Neural progenitor cell (in vitro differentiated cells): ENCODE data around the gene CORO6. TPM values are rescaled to one million over a fixed set of nuclear protein-coding genes. Genes with fewer than 3 reads are reported as not detected.

ENCODE experiments used
- DNase-seq: peaks from one replicate; pipeline ENCODE4 v3.0.0-alpha.2; 2016; ENCODE audit warnings: low spot score
- H2AFZ ChIP-seq: fragments of 200-600 bp; sonication (generic); replicated peaks from 2 replicates; pipeline ENCODE4 v1.6.1; 2016; ENCODE audit warnings: antibody characterized with exemption
- H3F3A ChIP-seq: fragments of 200-600 bp; sonication (generic); 2 replicates; pipeline ENCODE4 v1.6.1; 2016; ENCODE audit warnings: antibody characterized with exemption, low read depth
- H3K27ac ChIP-seq: fragments of 200-600 bp; sonication (generic); 2 replicates; pipeline ENCODE4 v1.5.1; 2016; ENCODE audit warnings: mild to moderate bottlenecking
- H3K27me3 ChIP-seq: fragments of 200-600 bp; sonication (generic); 2 replicates; pipeline ENCODE4 v1.6.1; 2016; ENCODE audit warnings: mild to moderate bottlenecking, moderate library complexity
- H3K36me3 ChIP-seq: fragments of 200-600 bp; sonication (generic); 2 replicates; pipeline ENCODE4 v1.5.1; 2016
- H3K4me1 ChIP-seq: fragments of 200-600 bp; sonication (generic); 2 replicates; pipeline ENCODE4 v1.6.1; 2016; ENCODE audit warnings: mixed run types
- H3K4me2 ChIP-seq: fragments of 200-600 bp; sonication (generic); 2 replicates; pipeline ENCODE4 v1.6.1; 2016
- H3K4me3 ChIP-seq: fragments of 200-600 bp; sonication (generic); 2 replicates; pipeline ENCODE4 v1.5.1; 2016
- H3K79me2 ChIP-seq: fragments of 200-600 bp; sonication (generic); 2 replicates; pipeline ENCODE4 v1.6.1; 2016; ENCODE audit warnings: low read depth
- H3K9ac ChIP-seq: fragments of 200-600 bp; sonication (generic); 2 replicates; pipeline ENCODE4 v1.6.1; 2016
- H3K9me3 ChIP-seq: fragments of 200-600 bp; sonication (generic); 2 replicates; pipeline ENCODE4 v1.5.1; 2016; ENCODE audit warnings: low read depth
- H4K20me1 ChIP-seq: fragments of 200-600 bp; sonication (generic); 2 replicates; pipeline ENCODE4 v1.6.1; 2016; ENCODE audit warnings: low read depth
- H3K27ac Mint-ChIP-seq: 3 replicates; pipeline ENCODE4 v1.8.0; 2021; ENCODE audit warnings: mixed read lengths
- H3K27me3 Mint-ChIP-seq: 2 replicates; pipeline ENCODE4 v1.8.0; 2022; ENCODE audit warnings: low read depth, mild to moderate bottlenecking, inconsistent platforms, moderate library complexity, mixed read lengths; ENCODE audit not compliant: insufficient read depth
- H3K36me3 Mint-ChIP-seq: 3 replicates; pipeline ENCODE4 v1.8.0; 2021; ENCODE audit warnings: mixed read lengths
- H3K4me1 Mint-ChIP-seq: 3 replicates; pipeline ENCODE4 v1.8.0; 2021; ENCODE audit warnings: mixed read lengths
- H3K4me3 Mint-ChIP-seq: 3 replicates; pipeline ENCODE4 v1.8.0; 2021; ENCODE audit warnings: mild to moderate bottlenecking, moderate library complexity, mixed read lengths
- H3K9me3 Mint-ChIP-seq: 3 replicates; pipeline ENCODE4 v1.8.0; 2020; ENCODE audit warnings: mixed read lengths
- EZH2 ChIP-seq: fragments of 200-600 bp; sonication (generic); IDR thresholded peaks from 2 replicates; pipeline ENCODE4 v1.6.1; 2017; ENCODE audit warnings: antibody characterized with exemption, mild to moderate bottlenecking, moderate library complexity
- EZH2phosphoT487 ChIP-seq: fragments of 200-600 bp; sonication (generic); IDR thresholded peaks from 2 replicates; pipeline ENCODE4 v1.6.1; 2017; ENCODE audit warnings: antibody characterized with exemption
- total RNA-seq: library from RNA; depleted of rRNA; stranded (reverse); fragments of >200 nt; gene quantifications from 2 replicates; pipeline ENCODE4 v1.2.3, GENCODE V29; 2015; ENCODE audit warnings: low replicate concordance
- TF ChIP-seq, protein P1 (sequence below): fragments of 200-600 bp; sonication (generic); IDR thresholded peaks from 2 replicates; pipeline ENCODE4 v1.5.1; 2017; ENCODE audit warnings: antibody characterized with exemption, mild to moderate bottlenecking

CORO6 gene
- total RNA-seq, 1 donor from 2014 or later: 3.9 TPM

DNA sequence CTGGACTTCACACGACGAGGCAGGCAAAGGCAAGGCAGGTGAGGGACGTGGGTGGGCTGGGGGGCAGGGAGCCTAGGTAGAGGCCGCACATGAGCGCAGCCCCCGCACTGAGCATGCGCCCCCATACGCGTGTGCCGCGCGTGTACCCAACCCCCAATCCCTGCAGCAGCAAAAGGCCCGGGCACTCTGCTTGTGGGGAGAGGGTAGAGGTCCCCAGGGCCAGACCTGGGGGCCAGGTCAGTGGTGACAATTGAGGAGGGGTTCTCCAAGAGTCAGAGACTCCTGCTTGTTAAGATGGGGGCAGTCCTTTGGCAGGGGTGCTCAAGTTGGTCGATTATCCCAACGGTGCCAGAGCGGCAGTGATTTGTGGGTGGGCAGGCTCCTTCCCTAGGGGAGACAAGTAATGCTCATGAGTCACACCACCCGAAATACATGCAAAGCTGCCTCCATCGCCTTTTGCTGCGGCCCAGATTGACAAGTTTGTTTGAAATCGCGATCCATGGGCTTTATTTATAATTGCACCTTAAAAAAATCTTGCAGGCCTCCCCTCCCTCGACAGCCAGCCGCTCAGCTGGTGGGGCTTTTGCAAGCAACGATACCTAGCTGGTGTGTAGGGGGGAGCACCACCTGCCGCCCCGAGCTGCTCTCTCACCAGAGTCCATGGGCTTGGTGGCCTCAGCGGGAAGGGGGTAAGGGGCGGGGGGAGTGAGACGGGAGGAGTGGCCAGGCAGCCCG is 32.1 kb downstream of the CORO6 start:
- Histone ChIP-seq H3K27me3 (no peaks in the 10 kb centered on the region), H2AFZ (peak overlapping the region; percentile 95), H4K20me1 (peaks cover 53% of the 10 kb centered on the region), H3K4me1 (peaks cover 57% of the 10 kb centered on the region), H3F3A (peaks cover 36% of the 10 kb centered on the region), H3K9me3 (no peaks in the 10 kb centered on the region), H3K4me2 (peak overlapping the region; percentile 77), H3K79me2 (peaks cover 44% of the 10 kb centered on the region), H3K9ac (no peak overlapping the region), H3K36me3 (no peaks in the 10 kb centered on the region), H3K27ac (no peak overlapping the region), H3K4me3 (peak overlapping the region; percentile 57)
- Mint-ChIP-seq H3K9me3 (no peaks in the 10 kb centered on the region), H3K4me3 (peak overlapping the region; percentile 93), H3K36me3 (no peaks in the 10 kb centered on the region), H3K4me1 (peaks cover 49% of the 10 kb centered on the region), H3K27me3 (peaks cover 9% of the 10 kb centered on the region), H3K27ac (no peak overlapping the region)
- no peak for DNase-seq
- TF ChIP-seq, protein P1, sequence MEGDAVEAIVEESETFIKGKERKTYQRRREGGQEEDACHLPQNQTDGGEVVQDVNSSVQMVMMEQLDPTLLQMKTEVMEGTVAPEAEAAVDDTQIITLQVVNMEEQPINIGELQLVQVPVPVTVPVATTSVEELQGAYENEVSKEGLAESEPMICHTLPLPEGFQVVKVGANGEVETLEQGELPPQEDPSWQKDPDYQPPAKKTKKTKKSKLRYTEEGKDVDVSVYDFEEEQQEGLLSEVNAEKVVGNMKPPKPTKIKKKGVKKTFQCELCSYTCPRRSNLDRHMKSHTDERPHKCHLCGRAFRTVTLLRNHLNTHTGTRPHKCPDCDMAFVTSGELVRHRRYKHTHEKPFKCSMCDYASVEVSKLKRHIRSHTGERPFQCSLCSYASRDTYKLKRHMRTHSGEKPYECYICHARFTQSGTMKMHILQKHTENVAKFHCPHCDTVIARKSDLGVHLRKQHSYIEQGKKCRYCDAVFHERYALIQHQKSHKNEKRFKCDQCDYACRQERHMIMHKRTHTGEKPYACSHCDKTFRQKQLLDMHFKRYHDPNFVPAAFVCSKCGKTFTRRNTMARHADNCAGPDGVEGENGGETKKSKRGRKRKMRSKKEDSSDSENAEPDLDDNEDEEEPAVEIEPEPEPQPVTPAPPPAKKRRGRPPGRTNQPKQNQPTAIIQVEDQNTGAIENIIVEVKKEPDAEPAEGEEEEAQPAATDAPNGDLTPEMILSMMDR: no peak
- TF ChIP-seq EZH2phosphoT487 (no peak), EZH2 (no peak)

DNA sequence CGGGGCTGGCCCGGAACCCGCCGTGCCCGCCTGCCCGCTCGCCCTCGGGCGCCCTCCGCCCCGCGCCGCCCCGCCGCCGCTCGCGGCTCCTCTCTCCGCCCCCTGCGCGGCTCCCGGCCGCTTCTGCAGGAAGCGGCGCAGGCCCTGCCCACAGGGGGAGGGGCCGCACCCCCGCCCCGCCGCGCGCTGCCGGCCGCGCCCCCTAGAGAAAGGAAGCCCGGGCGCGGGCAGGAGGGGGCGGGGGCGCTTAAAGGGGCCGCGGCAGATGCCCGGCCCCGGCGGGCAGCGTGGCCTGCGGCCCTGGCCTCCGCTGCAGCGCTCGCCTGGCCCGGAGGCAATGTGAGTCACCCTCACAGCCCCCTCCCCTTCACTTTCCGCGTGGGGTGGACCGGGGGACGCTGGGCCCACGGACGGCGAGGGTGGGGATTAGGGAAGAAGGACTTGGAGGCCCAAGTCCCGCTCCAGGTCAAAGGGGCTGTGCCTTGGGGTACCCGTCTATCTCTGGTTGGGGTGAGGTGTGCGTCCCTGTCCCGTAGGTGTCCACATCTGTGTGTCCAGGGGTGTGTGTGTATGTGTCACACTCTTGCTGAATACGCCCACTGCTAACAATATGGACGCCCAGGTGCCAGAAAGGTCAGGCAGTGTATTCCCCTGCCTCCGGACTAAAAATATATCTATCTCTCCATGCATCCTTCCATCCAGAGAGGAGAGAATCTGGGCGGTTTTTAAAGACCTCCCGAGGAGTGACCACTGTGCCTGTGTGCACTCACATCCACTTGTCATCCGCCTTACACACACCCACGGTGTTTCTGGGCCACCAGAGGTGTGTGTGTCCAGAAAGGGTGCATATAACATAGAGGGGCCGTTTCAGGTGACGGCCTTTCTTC is 32.9 kb downstream of the CORO6 start, which contains the start of gene GIT1:
GIT1 (minus strand) TSS at position 125 of the 887 bp plus-strand sequence. CDS start 270 bp downstream, outside the sequence.
- Histone ChIP-seq H3K4me3 (peak within 1 kb of the TSS; percentile 84), H4K20me1 (peaks cover 53% of the 10 kb centered on the region), H3K9ac (peak within 1 kb of the TSS; percentile 37), H3K9me3 (no peaks in the 10 kb centered on the region), H3K27ac (no peak within 1 kb of the TSS), H3K4me1 (peaks cover 56% of the 10 kb centered on the region), H3F3A (peaks cover 31% of the 10 kb centered on the region), H2AFZ (no peak within 1 kb of the TSS), H3K27me3 (no peaks in the 10 kb centered on the region), H3K36me3 (no peaks in the 10 kb centered on the region), H3K79me2 (peaks cover 49% of the 10 kb centered on the region), H3K4me2 (peak within 1 kb of the TSS; percentile 90)
- DNase-seq: peak; percentile 97
- H3K27me3 Mint-ChIP-seq: peaks cover 9% of the 10 kb centered on the region
- TF ChIP-seq EZH2phosphoT487 (no peak), EZH2 (no peak)
- TF ChIP-seq, protein P1: no peak
- H3K27ac Mint-ChIP-seq: peak within 1 kb of the TSS; percentile 96
- H3K4me3 Mint-ChIP-seq: peak within 1 kb of the TSS; percentile 94
- H3K36me3 Mint-ChIP-seq: no peaks in the 10 kb centered on the region
- H3K9me3 Mint-ChIP-seq: no peaks in the 10 kb centered on the region
- peaks cover 44% of the 10 kb centered on the region for H3K4me1 Mint-ChIP-seq

DNA sequence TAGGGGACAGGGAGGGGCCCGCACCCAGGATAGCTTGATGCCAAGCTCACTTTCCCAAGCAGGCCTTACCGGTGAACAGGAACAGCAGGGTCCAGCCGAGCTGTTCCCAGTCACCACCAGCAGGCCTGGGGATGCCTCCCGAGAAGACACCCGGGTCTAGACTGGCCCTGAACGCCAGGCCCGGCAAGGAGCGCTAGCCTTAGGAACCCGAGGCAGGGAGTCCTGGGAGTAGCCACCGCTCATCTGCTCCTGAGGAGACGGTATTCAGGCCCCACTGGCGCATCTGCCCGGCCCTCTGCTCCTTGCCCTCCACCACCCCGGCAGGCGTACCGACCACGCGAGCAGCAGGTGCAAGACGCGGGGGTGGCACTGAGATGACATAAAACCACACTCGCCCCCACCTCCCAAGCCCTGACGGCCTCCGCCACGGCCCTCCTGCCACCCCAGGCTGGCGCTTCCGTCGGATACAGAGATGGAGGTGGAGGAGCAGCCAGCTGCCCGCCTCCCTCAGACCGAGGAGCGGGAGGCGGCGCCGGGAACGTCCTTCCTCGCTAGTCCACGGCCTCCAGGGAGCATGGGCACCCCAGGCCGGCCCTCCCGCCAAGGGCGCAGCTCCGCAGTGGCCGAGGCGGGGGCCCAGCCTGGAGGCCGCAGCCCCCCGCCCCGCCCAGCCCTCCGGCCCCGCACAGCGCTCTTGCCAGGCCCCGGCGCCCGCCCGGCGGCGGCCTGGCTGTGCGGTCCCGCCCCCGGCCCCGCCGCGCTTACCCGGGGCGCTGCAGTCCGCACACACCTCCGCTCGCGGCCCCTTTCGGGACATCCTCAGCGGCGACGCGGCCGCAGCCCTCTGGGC is 33.9 kb downstream of the CORO6 start:
- H4K20me1 ChIP-seq: peaks cover 53% of the 10 kb centered on the region
- H3K27me3 ChIP-seq: no peaks in the 10 kb centered on the region
- H3K4me3 ChIP-seq: peak overlapping the region; percentile 84
- H3F3A ChIP-seq: peaks cover 28% of the 10 kb centered on the region
- H3K9me3 ChIP-seq: no peaks in the 10 kb centered on the region
- no peaks in the 10 kb centered on the region for H3K36me3 Mint-ChIP-seq
- peak overlapping the region; percentile 90 for H3K4me2 ChIP-seq
- peaks cover 14% of the 10 kb centered on the region for H3K27me3 Mint-ChIP-seq
- H3K27ac ChIP-seq: no peak overlapping the region
- H3K79me2 ChIP-seq: peaks cover 52% of the 10 kb centered on the region
- no peak overlapping the region for H3K27ac Mint-ChIP-seq
- H3K4me3 Mint-ChIP-seq: peak overlapping the region; percentile 94
- TF ChIP-seq EZH2: no peak
- H2AFZ ChIP-seq: no peak overlapping the region
- H3K9ac ChIP-seq: peak overlapping the region; percentile 37
- H3K4me1 Mint-ChIP-seq: peaks cover 47% of the 10 kb centered on the region
- no peaks in the 10 kb centered on the region for H3K36me3 ChIP-seq
- H3K9me3 Mint-ChIP-seq: no peaks in the 10 kb centered on the region
- H3K4me1 ChIP-seq: peaks cover 57% of the 10 kb centered on the region
- peak; percentile 79 for DNase-seq
